MM.1S (cell line): Measurements from ENCODE around the gene SKA1.
"Not testable (repeated sequence)": the region's sequence is repeated elsewhere in the genome, so short reads cannot be mapped to it uniquely, and the experiment has no call there.

Experiments used
- EZH2 ChIP-seq: fragments of 300-600 bp; sonication (generic); optimal IDR thresholded peaks from 2 replicates; pipeline ENCODE3; 2017; ENCODE audit warnings: low read depth, mild to moderate bottlenecking, antibody characterized with exemption, low read length, mixed read lengths
- EZH2phosphoT487 ChIP-seq: fragments of 300-600 bp; sonication (generic); IDR thresholded peaks from 2 replicates; pipeline ENCODE4 v1.6.1; 2018; ENCODE audit warnings: antibody characterized with exemption, low read length
- TF ChIP-seq, protein P1 (sequence below): fragments of 300-600 bp; sonication (generic); IDR thresholded peaks from 2 replicates; pipeline ENCODE4 v1.5.1; 2016; ENCODE audit warnings: antibody characterized with exemption, low read length, mixed read lengths

DNA sequence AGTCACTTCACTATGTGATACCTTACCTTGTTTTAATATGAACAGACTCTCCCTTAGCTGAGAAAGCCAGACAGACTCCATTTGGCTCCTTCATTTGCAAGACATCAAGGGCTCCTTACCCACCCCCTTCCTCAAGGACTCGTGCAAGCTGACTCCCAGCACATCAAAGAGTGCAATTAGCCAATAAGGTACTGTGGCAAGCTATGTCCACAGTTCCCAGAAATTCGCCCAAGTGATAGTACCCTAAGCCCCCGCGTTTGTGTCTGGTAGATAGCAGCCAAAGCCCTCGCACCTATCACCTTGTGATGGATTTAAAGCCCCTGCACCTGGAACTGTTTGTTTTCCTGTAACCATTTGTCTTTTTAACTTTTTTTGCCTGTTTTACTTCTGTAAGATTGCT is 25.6 kb downstream of the SKA1 start:
- TF ChIP-seq, protein P1, sequence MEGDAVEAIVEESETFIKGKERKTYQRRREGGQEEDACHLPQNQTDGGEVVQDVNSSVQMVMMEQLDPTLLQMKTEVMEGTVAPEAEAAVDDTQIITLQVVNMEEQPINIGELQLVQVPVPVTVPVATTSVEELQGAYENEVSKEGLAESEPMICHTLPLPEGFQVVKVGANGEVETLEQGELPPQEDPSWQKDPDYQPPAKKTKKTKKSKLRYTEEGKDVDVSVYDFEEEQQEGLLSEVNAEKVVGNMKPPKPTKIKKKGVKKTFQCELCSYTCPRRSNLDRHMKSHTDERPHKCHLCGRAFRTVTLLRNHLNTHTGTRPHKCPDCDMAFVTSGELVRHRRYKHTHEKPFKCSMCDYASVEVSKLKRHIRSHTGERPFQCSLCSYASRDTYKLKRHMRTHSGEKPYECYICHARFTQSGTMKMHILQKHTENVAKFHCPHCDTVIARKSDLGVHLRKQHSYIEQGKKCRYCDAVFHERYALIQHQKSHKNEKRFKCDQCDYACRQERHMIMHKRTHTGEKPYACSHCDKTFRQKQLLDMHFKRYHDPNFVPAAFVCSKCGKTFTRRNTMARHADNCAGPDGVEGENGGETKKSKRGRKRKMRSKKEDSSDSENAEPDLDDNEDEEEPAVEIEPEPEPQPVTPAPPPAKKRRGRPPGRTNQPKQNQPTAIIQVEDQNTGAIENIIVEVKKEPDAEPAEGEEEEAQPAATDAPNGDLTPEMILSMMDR: not testable (repeated sequence)
- TF ChIP-seq EZH2phosphoT487, EZH2: not testable (repeated sequence)
